Type B pancreatic cell (in vitro differentiated cells): Measurements from ENCODE around the gene OR4Q3. TPM values are rescaled to one million over a fixed set of nuclear protein-coding genes. Genes with fewer than 3 reads are reported as not detected.
"Not testable (repeated sequence)": the region's sequence is repeated elsewhere in the genome, so short reads cannot be mapped to it uniquely, and the experiment has no call there.

Source experiments
- DNase-seq: peaks from one replicate; pipeline ENCODE4 v3.0.0; 2021; ENCODE audit warnings: mixed read lengths; ENCODE audit not compliant: unreplicated experiment; ENCODE audit errors: extremely low spot score
- H3K27ac Mint-ChIP-seq: 2 replicates; pipeline ENCODE4 v1.8.0; 2021; ENCODE audit warnings: mild to moderate bottlenecking, mixed read lengths
- H3K27me3 Mint-ChIP-seq: 2 replicates; pipeline ENCODE4 v1.8.0; 2021; ENCODE audit warnings: mixed read lengths
- H3K36me3 Mint-ChIP-seq: 2 replicates; pipeline ENCODE4 v1.8.0; 2021; ENCODE audit warnings: mixed read lengths
- H3K4me1 Mint-ChIP-seq: one replicate; pipeline ENCODE4 v1.8.0; 2021; ENCODE audit warnings: mixed read lengths; ENCODE audit not compliant: unreplicated experiment
- H3K4me3 Mint-ChIP-seq: 2 replicates; pipeline ENCODE4 v1.8.0; 2021; ENCODE audit warnings: mild to moderate bottlenecking, mixed read lengths
- H3K9me3 Mint-ChIP-seq: 2 replicates; pipeline ENCODE4 v1.8.0; 2021; ENCODE audit warnings: mixed read lengths
- long read RNA-seq: library from polyadenylated mRNA; unstranded; transcript quantifications from one replicate; pipeline ENCODE4 v2.0.0, GENCODE V29; 2020
- total RNA-seq: library from RNA; stranded (reverse); gene quantifications from 2 replicates; pipeline ENCODE4 v1.2.1, GENCODE V29; 2021; ENCODE audit warnings: low replicate concordance
- TF ChIP-seq, protein P1 (sequence below): fragments of 200-600 bp; sonication (generic); conservative IDR thresholded peaks from 2 replicates; pipeline ENCODE4 v1.5.0; 2021; ENCODE audit warnings: antibody characterized with exemption, mild to moderate bottlenecking

The OR4Q3 gene
- not detected in 2 replicates for total RNA-seq
- long read RNA-seq, result 0 reads

DNA sequence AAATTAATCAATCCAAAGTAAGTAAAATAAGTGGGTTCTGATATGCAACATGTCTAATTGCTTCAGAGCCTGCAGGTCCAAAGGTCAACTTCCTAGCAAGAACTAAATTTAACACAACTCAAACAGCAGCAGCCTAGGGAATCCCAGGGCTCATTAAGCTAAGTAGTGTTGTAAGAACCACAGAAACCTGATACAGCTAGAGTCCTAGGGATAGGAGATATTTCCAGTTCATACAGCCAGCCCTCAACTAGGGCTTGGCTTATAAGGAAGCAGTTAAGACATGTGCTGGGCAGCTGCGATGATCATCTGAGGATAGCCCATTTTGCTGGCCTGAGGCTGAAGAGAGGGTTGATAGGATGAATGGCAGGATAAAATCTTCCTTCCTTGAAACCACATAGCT lies at the start of gene OR4Q3:
TSS of gene OR4Q3 (plus strand) at position 316 of the 400 bp plus-strand sequence.
- Mint-ChIP-seq H3K27ac (no peak within 1 kb of the TSS), H3K36me3 (no peaks in the 10 kb centered on the region), H3K9me3 (peaks cover 10% of the 10 kb centered on the region), H3K4me3 (no peak within 1 kb of the TSS), H3K27me3 (no peaks in the 10 kb centered on the region), H3K4me1 (no peaks in the 10 kb centered on the region)
- no peak for DNase-seq
- TF ChIP-seq, protein P1, sequence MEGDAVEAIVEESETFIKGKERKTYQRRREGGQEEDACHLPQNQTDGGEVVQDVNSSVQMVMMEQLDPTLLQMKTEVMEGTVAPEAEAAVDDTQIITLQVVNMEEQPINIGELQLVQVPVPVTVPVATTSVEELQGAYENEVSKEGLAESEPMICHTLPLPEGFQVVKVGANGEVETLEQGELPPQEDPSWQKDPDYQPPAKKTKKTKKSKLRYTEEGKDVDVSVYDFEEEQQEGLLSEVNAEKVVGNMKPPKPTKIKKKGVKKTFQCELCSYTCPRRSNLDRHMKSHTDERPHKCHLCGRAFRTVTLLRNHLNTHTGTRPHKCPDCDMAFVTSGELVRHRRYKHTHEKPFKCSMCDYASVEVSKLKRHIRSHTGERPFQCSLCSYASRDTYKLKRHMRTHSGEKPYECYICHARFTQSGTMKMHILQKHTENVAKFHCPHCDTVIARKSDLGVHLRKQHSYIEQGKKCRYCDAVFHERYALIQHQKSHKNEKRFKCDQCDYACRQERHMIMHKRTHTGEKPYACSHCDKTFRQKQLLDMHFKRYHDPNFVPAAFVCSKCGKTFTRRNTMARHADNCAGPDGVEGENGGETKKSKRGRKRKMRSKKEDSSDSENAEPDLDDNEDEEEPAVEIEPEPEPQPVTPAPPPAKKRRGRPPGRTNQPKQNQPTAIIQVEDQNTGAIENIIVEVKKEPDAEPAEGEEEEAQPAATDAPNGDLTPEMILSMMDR, result no peak

DNA sequence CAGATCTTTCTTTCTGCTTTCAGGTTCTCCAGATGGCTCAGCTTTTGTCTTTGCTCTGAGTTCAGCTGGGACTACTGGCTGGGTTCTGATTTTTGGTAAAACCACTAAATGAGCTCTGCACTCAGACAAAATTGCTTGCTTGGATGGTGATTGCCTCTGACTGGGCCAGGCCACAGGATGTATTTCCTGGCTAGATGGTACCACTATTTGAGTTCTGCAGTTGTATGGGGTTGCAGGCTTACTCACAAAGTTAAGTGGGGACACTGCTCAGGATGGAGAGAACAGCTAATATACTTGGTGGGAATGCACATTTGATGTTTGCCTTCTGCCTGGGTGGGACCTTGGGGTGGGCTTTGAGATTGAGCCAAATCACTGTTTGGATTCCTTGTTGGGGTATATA lies 14.0 kb upstream of the OR4Q3 start:
- no peak overlapping the region for H3K4me3 Mint-ChIP-seq
- H3K36me3 Mint-ChIP-seq, result no peaks in the 10 kb centered on the region
- DNase-seq, result no peak
- no peaks in the 10 kb centered on the region for H3K27me3 Mint-ChIP-seq
- peaks cover 5% of the 10 kb centered on the region for H3K9me3 Mint-ChIP-seq
- no peak overlapping the region for H3K27ac Mint-ChIP-seq
- TF ChIP-seq, protein P1, result no peak
- no peaks in the 10 kb centered on the region for H3K4me1 Mint-ChIP-seq

DNA sequence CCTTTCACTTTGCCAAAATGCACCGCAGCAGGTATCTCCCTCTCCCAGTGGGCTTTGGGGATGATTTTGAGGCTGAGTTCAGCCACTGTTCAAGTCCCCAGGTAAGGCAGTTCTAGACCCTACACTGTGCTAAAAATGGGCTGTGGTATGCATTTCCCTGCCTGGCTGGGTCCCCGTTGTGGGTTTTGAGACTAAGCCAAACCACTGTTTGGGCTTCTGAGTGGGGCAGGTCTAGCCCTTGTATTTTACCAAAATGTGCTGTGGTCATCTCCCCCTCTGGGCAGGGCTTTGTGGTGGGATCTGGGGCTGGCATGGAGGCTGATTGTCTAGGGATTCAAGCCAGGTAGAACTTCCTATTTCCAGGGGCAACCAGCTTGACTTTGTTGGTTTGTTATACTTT lies 13.6 kb upstream of the OR4Q3 start:
- DNase-seq, result no peak
- H3K9me3 Mint-ChIP-seq, result peaks cover 5% of the 10 kb centered on the region
- no peak overlapping the region for H3K27ac Mint-ChIP-seq
- no peak overlapping the region for H3K4me3 Mint-ChIP-seq
- TF ChIP-seq, protein P1, result no peak
- no peaks in the 10 kb centered on the region for H3K4me1 Mint-ChIP-seq
- no peaks in the 10 kb centered on the region for H3K27me3 Mint-ChIP-seq
- H3K36me3 Mint-ChIP-seq, result no peaks in the 10 kb centered on the region

DNA sequence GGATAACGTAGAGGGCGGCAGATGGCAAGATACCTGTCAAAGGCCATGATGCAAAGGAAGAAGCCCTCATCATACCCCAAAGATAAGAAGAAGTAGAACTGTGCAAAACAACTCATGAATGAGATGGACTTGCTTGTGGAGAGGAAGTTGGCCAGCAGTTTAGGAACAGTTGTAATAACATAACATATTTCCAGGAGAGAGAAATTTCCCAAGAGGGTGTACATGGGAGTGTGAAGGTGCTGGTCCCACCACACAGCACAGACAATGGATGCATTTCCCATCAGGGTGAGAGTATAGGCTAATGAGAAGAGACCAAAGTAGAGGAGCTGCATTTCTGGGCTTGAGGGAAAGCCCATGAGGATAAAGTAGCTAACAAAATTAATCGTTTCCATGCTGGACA lies 9.5 kb upstream of the OR4Q3 start:
- H3K4me3 Mint-ChIP-seq, H3K27me3 Mint-ChIP-seq, H3K27ac Mint-ChIP-seq, H3K4me1 Mint-ChIP-seq, DNase-seq, H3K36me3 Mint-ChIP-seq, H3K9me3 Mint-ChIP-seq: not testable (repeated sequence)

DNA sequence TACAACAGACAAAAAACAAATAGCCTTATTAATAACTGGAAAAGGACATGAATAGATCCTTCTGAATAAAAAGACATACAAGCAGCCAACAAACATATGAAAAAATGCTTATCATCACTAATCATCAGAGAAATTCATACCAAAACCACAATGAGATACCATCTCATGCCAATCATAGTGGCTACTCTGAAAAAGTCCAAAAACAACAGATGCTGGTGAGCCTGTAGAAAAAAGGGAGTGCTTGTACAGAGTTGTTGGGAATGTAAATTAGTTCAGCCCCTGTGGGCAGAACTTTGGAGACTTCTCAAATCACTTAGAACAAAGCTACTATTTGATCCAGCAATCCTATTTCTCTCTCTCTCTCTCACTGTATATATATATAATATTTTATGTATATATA lies 8.9 kb downstream of the OR4Q3 start:
- DNase-seq, H3K27ac Mint-ChIP-seq, H3K27me3 Mint-ChIP-seq, H3K4me1 Mint-ChIP-seq, H3K36me3 Mint-ChIP-seq, H3K9me3 Mint-ChIP-seq, H3K4me3 Mint-ChIP-seq: not testable (repeated sequence)

DNA sequence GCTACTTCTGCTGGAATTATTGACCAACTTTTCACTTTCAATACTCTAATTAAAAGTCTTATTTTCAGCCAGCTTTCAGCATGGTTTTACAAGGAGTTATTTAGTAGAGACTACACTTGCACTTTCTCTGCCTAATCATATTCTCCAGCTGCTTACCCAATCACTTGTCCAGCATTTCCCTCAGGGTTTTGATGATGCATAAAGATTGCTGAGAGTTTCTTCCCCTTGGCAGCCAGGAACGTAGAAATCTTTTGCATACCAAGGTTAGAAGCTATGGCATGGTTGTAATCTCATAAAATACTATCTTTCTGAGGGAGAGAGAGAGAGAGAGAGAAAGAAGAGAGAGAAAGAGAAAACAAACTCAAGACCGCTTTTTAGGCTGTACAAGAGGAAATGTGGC lies 10.8 kb downstream of the OR4Q3 start:
- TF ChIP-seq, protein P1, result no peak
- no peaks in the 10 kb centered on the region for H3K4me1 Mint-ChIP-seq
- H3K4me3 Mint-ChIP-seq, result no peak overlapping the region
- H3K9me3 Mint-ChIP-seq, result no peaks in the 10 kb centered on the region
- DNase-seq, result no peak
- no peak overlapping the region for H3K27ac Mint-ChIP-seq
- H3K27me3 Mint-ChIP-seq, result no peaks in the 10 kb centered on the region
- H3K36me3 Mint-ChIP-seq, result no peaks in the 10 kb centered on the region

DNA sequence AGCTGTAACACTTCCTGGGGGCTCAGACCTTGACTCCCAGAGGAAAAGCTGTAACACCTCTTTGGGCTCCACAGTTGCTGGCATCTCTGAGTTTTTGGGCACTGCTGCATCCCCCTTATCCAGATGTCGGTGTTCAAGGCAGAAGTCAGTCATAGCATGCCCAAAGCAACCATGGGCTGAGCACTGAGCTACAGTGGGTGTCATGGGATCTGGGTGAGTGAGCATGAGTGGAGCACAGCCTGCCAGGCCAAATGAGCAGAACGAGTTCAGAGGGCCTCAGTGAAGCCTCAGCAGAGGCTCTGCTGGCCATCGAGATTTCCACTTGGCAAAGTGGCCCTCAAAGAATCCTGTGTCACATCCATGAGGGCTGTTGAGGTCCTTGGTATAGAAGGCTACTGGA lies 28.1 kb downstream of the OR4Q3 start:
- H3K36me3 Mint-ChIP-seq, H3K4me1 Mint-ChIP-seq, H3K9me3 Mint-ChIP-seq, H3K27ac Mint-ChIP-seq, DNase-seq, H3K27me3 Mint-ChIP-seq, H3K4me3 Mint-ChIP-seq: not testable (repeated sequence)
